Kidney tubule cell (primary cell): ENCODE results near the gene BLOC1S1.
A peak's percentile ranks its signal among the peaks of the same experiment; 100 is the strongest.

Experiments used
- DNase-seq: peaks from one replicate; pipeline ENCODE4 v3.0.0-alpha.2; 2018; ENCODE audit warnings: low spot score

Gene BLOC1S1

GRCh38 chr12:55728186-55728938, 12.5 kb downstream of the BLOC1S1 start:
- peak; percentile 73 for DNase-seq

- peak; percentile 95 for DNase-seq
Measured at GRCh38 chr12:55728939-55729818, 13.3 kb downstream of the BLOC1S1 start, which contains the start of gene CD63. CD63 (minus strand) TSS chr12:55729009; CDS start chr12:55728341, 668 bp downstream.

- peak; percentile 69 for DNase-seq
Measured at GRCh38 chr12:55729819-55730818, 14.3 kb downstream of the BLOC1S1 start.

GRCh38 chr12:55732288-55732687, 16.4 kb downstream of the BLOC1S1 start:
- DNase-seq = no peak

- no peak for DNase-seq
Measured at GRCh38 chr12:55733021-55733555, 17.2 kb downstream of the BLOC1S1 start.

GRCh38 chr12:55733858-55734257, 18.0 kb downstream of the BLOC1S1 start:
- DNase-seq = no peak

GRCh38 chr12:55734595-55734994, 18.7 kb downstream of the BLOC1S1 start:
- no peak for DNase-seq

GRCh38 chr12:55736076-55736475, 20.2 kb downstream of the BLOC1S1 start:
- DNase-seq = no peak

GRCh38 chr12:55736780-55737580, 21.1 kb downstream of the BLOC1S1 start:
- peak; percentile 86 for DNase-seq

- DNase-seq = no peak
Measured at GRCh38 chr12:55737581-55738122, 21.8 kb downstream of the BLOC1S1 start.

- peak; percentile 82 for DNase-seq
Measured at GRCh38 chr12:55738123-55739024, 22.5 kb downstream of the BLOC1S1 start.

- no peak for DNase-seq
Measured at GRCh38 chr12:55739025-55739378, 23.2 kb downstream of the BLOC1S1 start.

GRCh38 chr12:55741931-55742680, 26.3 kb downstream of the BLOC1S1 start:
- DNase-seq = no peak

GRCh38 chr12:55742719-55743405, 27.0 kb downstream of the BLOC1S1 start, which contains the start of gene GDF11:
GDF11 (plus strand) TSS chr12:55743122; CDS start chr12:55743317, 195 bp downstream.
- peak; percentile 73 for DNase-seq

GRCh38 chr12:55743406-55744339, 27.8 kb downstream of the BLOC1S1 start:
- peak; percentile 75 for DNase-seq

- DNase-seq = no peak
Measured at GRCh38 chr12:55744340-55745030, 28.6 kb downstream of the BLOC1S1 start.
